Measurements from ENCODE around the gene PTPRM. TPM values are rescaled to one million over a fixed set of nuclear protein-coding genes. Genes with fewer than 3 reads are reported as not detected.

The PTPRM gene
- total and polyA plus RNA-seq, 2 of the 8 experiments (the other 6 are each of a cell fraction or from before 2014, with no cell fraction given), result 4.1 to 7.0 TPM

GRCh38 chr18:8049147-8049546, 482.0 kb downstream of the PTPRM start:
- Histone ChIP-seq H3K9ac (replicated peaks in 1 of 4; ENCODE audit: extremely low read depth in 1 of 4, low read depth in 3 of 4, low read length in 3 of 4) (no peak overlapping the region), H3K79me1 (ENCODE audit: low read depth, low read length) (no peaks in the 10 kb centered on the region), H4K91ac (replicated peaks; ENCODE audit: insufficient read length, low read length) (no peak overlapping the region), H4K5ac (ENCODE audit: insufficient read length, low read depth, low read length) (no peak overlapping the region), H2AK5ac (ENCODE audit: low read depth, low read length) (no peak overlapping the region), H3K27ac (ENCODE audit: low read depth, low read length) (no peak overlapping the region), H2BK15ac (ENCODE audit: low read length) (no peak overlapping the region), H3K18ac (ENCODE audit: extremely low read depth, low read length) (no peak overlapping the region), H3K4me3 (ENCODE audit: extremely low read depth in 1 of 4, insufficient read depth in 2 of 4, low read depth in 3 of 4, low read length in 4 of 4) (no peak overlapping the region), H3K36me3 (ENCODE audit: control insufficient read depth in 2 of 4, insufficient read depth in 4 of 4, low read length in 3 of 4) (no peaks in the 10 kb centered on the region), H3K79me2 (ENCODE audit: control insufficient read depth in 1 of 2, insufficient read depth in 2 of 2, low read length in 2 of 2) (no peaks in the 10 kb centered on the region), H4K20me1 (replicated peaks in 1 of 2; ENCODE audit: control insufficient read depth in 1 of 2, insufficient read depth in 2 of 2, low read length in 2 of 2) (no peaks in the 10 kb centered on the region), H3K4ac (replicated peaks; ENCODE audit: insufficient read length, low read depth, low read length) (no peak overlapping the region), H2BK5ac (ENCODE audit: low read depth, low read length) (no peak overlapping the region), H2AFZ (ENCODE audit: low read length) (no peak overlapping the region), H3K23ac (ENCODE audit: insufficient read length) (no peak overlapping the region), H3K4me2 (ENCODE audit: insufficient read depth in 1 of 2, low read depth in 2 of 2, low read length in 2 of 2) (no peak overlapping the region), H2BK120ac (replicated peaks; ENCODE audit: low read depth, low read length) (no peak overlapping the region), H3K14ac (ENCODE audit: insufficient read length) (no peak overlapping the region), H2BK12ac (ENCODE audit: low read depth, low read length) (no peak overlapping the region), H3K4me1 (replicated peaks in 1 of 4; ENCODE audit: control insufficient read depth in 3 of 4, insufficient read depth in 4 of 4, low read length in 3 of 4) (peaks cover 0 to 3% (median 0%) of the 10 kb centered on the region in 4 experiments; a peak in 1 of 7 replicates), H3K23me2 (ENCODE audit: low read depth, low read length) (no peaks in the 10 kb centered on the region), H3K27me3 (replicated peaks in 1 of 4; ENCODE audit: control insufficient read depth in 3 of 4, extremely low read depth in 1 of 4, insufficient read depth in 3 of 4, low read length in 3 of 4) (no peaks in the 10 kb centered on the region), H3K9me3 (ENCODE audit: insufficient read depth in 2 of 2, low read depth in 1 of 2, low read length in 1 of 2) (no peaks in the 10 kb centered on the region), H2BK20ac (ENCODE audit: low read length) (no peak overlapping the region), H4K8ac (ENCODE audit: extremely low read depth, insufficient read depth, low read length) (no peak overlapping the region), H3K56ac (replicated peaks; ENCODE audit: insufficient read length, low read depth, low read length) (no peak overlapping the region)
- FAIRE-seq, result no peak
- WGBS, 2 experiments (ENCODE audit: extremely low coverage in 1 of 2, insufficient coverage in 1 of 2, insufficient read length in 1 of 2, insufficient replicate concordance in 2 of 2, low coverage in 1 of 2, low lambda C conversion rate in 2 of 2, missing lambda C conversion rate in 1 of 2), result 86% methylated on average over 2 of the region's 2 CpGs; no CpG with 5 or more reads in 1 of the 2 experiments
- ChIA-PET POLR2A (ENCODE audit: partially characterized antibody) (no interaction called here), CTCF (ENCODE audit: partially characterized antibody) (no interaction called here)
- TF ChIP-seq NANOG (IDR thresholded peaks at IDR 0.05; ENCODE audit: insufficient read depth, low read depth, low read length, poor library complexity, severe bottlenecking) (no peak), CEBPB (IDR thresholded peaks at IDR 0.05; ENCODE audit: low read depth, low read length) (no peak), HDAC2 (IDR thresholded peaks at IDR 0.05; ENCODE audit: borderline replicate concordance in 1 of 2, low read depth in 2 of 2, low read length in 2 of 2) (no peak), MAX (IDR thresholded peaks at IDR 0.05) (no peak), GTF2F1 (IDR thresholded peaks at IDR 0.05; ENCODE audit: borderline replicate concordance, low read depth, low read length) (no peak), RAD21 (IDR thresholded peaks at IDR 0.05 in 1 of 2, conservative IDR thresholded peaks at IDR 0.05 in 1 of 2; ENCODE audit: low read depth in 2 of 2, low read length in 2 of 2) (no peak)
- DNase-seq (ENCODE audit: low read depth in 1 of 2, low spot score in 2 of 2), result no peak
